Camera-type eye (tissue), 1 donor: ENCODE data around the gene KHDRBS2. TPM values are rescaled to one million over a fixed set of nuclear protein-coding genes. Genes with fewer than 3 reads are reported as not detected.

Source experiments
- total RNA-seq: library from RNA; depleted of rRNA; stranded (reverse); fragments of >200 nt; gene quantifications from one replicate; pipeline ENCODE4 v1.2.3, GENCODE V29; 2014

The KHDRBS2 gene
- total RNA-seq: 21.8 TPM

DNA sequence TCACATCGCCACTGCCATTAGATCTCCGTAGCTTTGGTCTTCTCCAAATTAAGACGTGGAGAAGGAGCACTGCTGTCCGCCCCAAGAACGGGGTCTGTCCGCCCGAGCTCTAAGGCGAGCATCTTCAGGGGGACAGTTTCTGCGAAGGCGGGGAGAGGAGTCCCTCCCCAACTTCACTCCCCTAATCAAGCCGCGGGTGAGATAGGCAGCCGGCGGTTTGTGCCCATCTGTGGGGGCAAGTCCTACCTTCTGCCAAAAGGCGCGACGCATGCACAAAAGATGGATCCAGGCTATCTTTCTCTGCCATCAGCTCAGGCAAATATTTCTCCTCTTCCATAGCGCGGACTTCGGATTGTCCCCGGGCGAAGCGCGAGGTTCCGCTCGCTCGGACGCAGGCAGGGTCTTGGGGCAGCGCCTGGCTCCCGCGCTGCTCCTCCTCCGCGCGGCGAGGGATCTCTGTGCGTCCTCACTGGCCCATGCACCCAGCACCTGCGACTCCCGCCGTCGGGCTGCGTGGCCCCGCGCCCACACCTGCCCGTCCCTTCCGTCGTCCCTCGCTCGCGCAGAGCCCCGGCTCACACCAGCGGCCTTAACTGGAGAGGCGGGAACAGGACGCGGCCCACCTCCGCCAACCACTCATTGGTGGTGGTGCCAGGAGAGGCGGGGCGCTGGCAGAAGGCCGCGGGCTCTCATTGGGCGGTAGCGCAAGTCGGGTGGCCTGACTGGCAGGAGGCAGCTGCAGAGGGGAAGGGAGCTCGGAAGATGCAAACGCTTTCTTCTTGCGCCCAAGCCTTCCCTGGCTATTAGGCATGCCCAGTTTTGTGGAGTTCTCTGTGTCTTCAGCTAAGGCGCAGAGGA is at the start of gene KHDRBS2:
Gene KHDRBS2 (minus strand): TSS at position 614 of the 858 bp plus-strand sequence.

